NCI-H2029 (cell line): ENCODE data around the gene COL20A1.
A peak's percentile ranks its signal among the peaks of the same experiment; 100 is the strongest.
"Not testable (repeated sequence)": the region's sequence is repeated elsewhere in the genome, so short reads cannot be mapped to it uniquely, and the experiment has no call there.

Experiments
- DNase-seq: peaks from one replicate; lab custom pipeline; 2025; lab: John Stamatoyannopoulos, UW

Gene COL20A1

DNA sequence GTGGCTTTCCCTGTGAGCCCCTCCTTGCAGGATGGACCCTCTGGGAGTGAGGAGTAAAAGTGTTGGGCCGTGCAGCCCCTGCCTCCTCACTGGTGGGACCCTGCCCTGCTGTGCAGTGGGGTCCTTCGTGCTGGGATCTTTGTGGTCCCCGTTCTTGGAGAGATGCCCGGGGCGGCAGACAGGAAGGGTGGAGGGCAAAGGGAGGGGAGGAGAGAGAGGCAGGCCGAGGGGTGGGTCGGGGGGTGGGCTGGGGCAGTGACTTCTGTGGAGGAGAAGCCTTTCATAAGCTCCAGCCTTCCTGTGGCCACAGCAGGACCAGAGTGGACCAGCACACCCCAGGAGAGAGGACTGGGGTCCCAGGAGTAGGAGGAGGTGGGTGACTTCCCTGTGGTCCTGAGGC lies at the start of gene COL20A1:
Gene COL20A1, plus strand, starts transcription at position 283 of the 400 bp plus-strand sequence. CDS start 1,922 bp downstream, outside the sequence.
- no peak for DNase-seq

DNA sequence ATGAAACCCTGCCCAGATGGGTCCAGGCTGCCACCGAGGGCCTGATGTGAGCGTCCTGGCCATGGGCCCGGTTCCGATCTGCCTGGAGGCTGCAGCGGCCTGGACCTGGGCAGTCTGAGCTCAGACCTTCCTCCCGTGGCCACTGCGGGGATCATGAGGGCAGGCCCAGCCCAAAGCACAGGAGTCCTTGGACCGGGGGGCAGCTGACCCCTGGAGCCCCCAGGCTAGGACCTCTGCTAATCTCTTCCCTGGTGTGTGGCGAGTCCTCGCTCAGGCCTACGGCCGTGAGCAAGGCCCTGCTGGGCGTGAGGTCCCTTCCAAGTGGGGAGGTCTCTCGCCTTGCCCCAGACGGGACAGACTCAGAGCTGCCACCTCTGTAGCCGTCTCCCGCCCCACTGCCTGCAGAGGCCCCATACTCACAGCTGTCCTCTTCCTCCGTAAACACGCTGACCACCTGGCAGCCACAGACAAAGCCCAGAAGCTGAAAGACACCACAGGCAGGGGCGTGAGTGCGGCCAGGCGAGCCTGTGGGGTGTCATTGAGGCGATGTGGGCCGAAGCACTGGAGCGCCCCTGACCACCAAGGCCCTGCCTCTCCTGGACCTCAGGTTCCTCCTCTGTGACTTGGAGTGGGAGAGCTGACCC lies 49.3 kb upstream of the COL20A1 start:
- no peak for DNase-seq

GRCh38 chr20:63244468-63244867 lies 48.5 kb upstream of the COL20A1 start:
- DNase-seq = no peak

- peak; percentile 46 for DNase-seq
Measured at GRCh38 chr20:63246490-63247288, 46.3 kb upstream of the COL20A1 start.

GRCh38 chr20:63247671-63248228 lies 45.2 kb upstream of the COL20A1 start:
- DNase-seq = no peak

DNA sequence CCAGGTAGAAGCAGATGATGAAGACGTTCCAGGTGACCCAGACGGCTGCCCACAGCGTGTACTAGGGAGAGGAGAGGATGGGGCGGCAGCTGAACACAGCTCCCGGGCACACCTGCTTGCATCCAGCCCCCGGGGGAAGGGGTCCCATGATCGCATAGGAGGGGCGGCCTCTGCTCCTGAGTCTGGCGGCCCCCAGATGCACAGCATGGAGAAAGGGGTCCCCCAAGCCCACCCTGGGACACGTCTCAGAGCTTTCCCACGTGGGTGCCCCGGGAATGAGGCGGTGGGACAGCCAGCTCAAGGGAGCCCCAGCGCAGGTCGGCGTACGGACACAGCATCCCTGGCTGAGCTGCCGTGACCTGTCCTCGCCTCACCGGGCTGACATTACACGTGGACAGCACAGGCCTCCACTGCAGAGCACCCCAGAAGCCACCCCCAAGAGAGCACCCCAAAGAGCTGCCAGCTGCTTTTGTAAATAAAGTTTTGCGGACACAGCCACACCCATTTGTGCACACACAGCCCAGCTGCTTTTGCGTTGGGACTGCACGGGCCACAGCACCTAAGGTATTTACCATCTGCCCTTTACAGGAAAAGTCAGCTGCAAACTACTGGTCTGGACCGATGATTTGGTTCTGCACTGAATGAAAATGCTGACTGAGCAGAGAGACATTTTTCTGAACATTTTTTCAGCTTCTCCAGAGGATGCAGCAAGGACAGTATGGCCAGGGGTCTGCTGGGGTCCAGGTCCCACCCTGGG lies 44.0 kb upstream of the COL20A1 start:
- DNase-seq = no peak

DNA sequence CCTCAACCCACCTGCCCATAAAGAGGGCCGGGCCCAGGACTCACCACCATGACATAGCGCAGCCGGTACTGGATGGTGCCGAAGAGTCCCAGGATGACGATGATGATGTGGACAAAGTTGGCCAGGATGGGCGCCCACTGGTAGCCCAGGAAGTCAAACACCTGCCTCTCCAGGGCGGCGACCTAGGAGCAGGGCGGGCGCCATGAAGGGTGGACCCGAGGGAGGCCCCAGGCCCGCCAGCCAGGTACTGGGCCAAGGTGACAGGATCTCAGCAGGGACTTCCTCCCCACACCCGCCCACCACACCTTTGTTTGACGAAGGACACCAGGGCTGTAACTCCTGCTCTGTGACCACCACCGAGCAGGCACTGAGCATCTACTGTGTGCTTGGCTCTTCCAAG lies 43.1 kb upstream of the COL20A1 start:
- DNase-seq = no peak

- not testable (repeated sequence) for DNase-seq
Measured at GRCh38 chr20:63251350-63251749, 41.6 kb upstream of the COL20A1 start.

DNA sequence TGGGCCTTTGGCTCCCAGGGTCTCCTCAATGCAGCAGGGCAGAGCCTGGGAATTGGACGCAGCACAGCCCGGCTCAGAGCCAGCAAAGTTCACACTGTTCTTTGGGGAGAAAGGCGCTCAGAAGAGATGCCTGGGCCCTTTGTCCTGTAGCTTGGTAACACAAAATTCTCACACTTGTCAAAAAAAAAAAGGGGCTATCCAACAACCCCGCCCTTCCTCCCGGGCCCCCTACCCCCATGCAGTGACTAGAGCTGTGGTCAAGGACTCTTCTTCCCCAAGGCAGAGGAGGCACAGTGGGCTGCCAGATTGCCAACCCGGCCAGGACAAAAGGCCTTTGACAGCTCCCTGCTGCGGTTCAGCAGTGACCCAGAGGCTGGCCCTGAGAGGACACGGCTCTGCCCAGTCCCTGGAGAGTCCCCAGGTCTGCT lies 40.7 kb upstream of the COL20A1 start:
- no peak for DNase-seq

GRCh38 chr20:63253065-63253437 lies 39.9 kb upstream of the COL20A1 start:
- DNase-seq = no peak

DNA sequence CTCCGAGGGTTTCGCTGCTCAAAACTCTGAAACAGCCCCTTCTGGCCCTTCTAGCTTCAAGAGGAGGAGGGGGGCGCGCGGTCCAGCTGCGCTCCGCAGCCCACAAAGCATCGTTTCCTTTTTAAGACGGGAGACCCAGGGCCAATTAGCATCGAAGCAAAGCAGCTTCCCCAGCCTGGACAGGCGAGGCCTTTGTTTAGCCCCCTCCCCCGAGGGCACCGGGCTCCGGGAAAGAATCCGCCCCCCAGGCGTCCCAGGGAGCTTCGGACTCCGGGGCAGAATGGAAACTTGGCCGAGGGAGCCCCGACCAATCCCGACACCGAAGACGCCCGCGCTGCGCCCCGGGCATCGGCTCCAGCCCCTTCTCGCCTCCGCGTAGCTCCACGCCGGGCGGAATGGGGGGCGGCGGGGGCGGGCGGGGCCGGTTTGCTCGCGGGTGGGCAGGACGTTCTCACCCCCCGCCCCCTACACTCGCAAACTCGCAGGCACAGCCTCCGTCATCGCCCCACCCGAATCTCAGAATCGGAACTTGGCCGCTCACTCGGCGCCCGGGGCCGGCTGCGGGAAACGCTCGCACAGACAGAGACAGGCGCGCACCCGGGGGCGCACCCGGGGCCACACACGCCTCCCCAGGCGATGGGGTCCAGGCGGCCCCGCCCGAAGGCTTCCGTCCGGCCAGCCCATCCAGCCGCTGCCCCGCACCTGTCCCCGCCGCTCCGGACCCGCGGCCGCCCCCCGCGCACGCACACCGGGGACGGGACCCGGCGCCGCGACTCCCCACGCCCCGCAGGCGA lies 39.4 kb upstream of the COL20A1 start:
- no peak for DNase-seq

DNA sequence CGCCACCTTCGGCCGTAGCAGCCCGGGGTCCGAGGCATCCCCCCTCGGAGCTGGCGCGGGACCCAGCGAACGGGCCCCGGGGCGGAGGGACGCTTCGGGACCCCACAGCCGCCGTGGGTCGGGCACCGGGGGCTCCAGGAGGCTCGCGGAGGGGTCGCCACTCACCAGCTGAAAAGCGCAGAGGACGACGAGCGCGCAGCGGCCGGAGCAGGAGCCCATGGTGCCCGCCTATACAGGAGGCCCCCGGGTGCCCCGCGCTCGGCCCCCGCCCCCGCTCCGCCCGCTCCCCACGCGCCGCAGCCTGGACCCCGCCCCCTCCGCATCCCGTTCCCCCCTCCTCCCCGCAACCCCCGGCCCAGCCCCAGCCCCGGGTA lies 38.8 kb upstream of the COL20A1 start, which contains the start of gene NKAIN4:
Gene NKAIN4, minus strand, starts transcription at position 232 of the 374 bp plus-strand sequence. Its CDS starts 13 bp downstream, at position 219.
- DNase-seq = no peak

- DNase-seq = no peak
Measured at GRCh38 chr20:63254606-63255384, 38.2 kb upstream of the COL20A1 start.

DNA sequence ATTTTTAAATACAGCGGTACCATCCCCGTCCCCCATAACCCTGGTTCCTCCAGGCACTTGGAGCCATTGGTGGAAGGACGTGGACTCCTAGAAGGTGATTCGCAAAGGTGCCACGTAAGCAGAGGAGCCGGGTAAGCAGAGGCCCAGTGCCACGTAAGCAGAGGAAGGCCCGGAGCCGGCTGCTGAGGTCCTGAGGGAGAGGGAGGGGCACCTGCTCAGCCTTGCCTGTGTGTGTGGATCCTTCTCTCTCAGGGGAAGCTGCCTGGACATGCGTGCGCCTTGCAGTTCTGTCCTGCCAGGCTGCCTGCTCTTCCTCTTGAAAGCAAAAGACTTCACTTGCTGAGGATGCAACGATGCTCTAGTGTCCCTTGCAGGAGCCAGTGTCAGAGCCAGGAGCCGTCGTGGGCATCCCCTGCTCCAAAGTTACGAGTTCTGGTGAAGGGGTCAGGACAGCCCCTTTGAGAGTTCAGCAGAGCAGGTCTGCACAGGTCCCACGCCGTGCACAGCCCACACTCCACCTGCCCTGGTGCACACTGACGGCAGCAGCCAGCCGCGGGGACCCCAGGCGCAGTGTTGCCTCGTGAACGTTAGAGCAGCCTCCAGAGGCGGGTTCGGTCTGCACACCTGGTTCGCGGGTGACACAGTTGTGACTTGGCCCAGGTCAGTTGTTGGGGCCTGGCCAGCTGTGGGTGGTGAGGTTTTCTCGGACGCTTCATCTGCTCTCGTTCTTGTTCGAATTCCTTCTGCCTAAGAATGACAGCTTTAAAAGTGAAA lies 36.9 kb upstream of the COL20A1 start:
- no peak for DNase-seq

- no peak for DNase-seq
Measured at GRCh38 chr20:63256954-63257353, 36.0 kb upstream of the COL20A1 start.

- no peak for DNase-seq
Measured at GRCh38 chr20:63257629-63258028, 35.4 kb upstream of the COL20A1 start.

DNA sequence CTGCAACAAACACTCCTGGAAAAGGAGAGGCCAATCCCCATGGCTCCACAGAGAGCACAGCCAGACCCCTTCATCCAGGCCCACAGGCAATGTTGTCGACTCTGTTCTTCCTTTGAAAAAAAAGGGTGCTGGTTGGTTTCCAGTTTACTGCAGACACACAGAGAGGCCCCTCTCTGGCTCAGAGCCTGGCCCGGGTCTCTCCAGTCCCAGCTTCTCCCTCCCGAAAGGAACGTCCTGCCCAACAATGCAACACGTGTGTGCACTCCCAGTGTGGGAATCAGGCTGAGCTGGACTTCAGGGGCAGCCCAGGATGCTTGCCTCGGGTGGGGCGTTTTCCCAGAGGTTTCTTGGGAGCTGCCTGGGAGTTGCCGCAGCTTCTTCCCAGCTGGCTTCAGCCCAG lies 34.2 kb upstream of the COL20A1 start:
- no peak for DNase-seq

GRCh38 chr20:63259734-63260460 lies 33.1 kb upstream of the COL20A1 start:
- no peak for DNase-seq

DNA sequence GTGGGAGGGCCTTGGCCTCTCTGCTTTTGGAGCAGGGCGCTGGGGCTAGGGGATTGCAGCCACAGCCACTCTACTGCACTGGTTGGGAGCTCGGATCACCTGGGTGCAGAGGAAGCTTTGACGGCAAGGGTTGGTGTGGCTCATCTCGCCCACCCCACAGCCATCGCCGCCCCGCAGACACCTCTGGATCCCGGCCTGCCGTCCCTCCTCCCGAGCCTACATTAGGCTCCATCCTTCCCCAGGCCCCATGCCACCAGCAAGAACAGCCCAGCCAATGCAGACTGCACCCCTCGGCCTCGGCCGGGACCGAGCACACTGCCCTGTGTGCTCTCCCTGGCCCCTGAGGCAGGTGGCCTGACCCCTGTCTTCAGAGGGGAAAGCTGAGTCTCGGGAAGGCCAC lies 32.5 kb upstream of the COL20A1 start:
- DNase-seq = no peak
